ENCODE measurements around the gene MMS22L.

MMS22L gene

DNA sequence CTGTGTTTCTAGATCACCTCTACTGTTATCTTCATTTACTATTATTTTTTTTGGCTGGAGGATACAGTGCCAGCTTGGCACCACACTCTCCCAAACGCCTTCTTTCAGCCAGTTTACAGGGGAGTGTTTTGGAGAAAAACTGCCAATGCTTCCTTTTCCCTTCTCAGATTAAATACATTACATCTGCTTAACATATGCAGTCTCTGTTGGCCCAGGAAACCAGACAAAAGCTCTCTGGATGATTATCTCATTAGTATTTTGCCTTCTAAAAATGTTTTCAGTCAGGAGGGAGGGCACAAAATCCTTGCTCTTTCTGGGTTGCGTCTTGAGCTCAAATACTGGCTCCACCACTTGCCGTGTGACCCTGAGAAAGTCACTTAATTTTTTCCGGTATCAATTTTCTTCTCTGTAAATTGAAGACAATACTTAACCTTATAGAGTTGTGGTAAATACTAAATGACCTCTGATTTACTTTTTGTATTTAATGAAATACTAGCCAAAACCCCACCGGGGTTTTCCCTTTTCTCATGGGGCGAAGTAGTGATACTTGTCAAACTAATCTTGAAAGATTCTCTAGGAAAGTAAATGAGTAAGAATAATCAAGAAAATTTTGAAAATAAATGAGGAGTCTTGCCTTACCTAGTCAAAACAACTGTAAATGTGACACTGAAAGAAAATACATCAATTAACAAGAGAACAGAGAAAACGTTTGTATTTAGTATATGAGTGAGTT lies 146.2 kb downstream of the MMS22L start:
- no peak for DNase-seq

DNA sequence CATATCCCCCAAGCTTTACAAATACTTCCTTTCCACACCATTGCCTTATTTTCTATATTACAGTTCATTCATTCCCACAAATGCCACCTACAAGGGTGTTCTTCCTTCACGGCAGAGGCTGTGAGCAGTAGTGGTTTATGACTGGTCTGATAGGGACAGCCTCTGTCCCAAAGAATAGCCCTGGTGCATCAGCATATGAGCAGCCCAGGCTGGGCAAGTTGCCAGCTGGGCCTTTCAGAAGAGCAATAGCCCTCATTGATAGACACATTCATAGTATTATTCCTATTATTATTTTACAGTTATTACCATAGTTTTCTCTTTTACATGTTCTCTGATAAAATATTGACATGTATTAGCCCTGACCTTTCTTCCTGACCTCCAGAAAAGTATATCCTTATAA lies 149.9 kb downstream of the MMS22L start:
- no peak for DNase-seq

DNA sequence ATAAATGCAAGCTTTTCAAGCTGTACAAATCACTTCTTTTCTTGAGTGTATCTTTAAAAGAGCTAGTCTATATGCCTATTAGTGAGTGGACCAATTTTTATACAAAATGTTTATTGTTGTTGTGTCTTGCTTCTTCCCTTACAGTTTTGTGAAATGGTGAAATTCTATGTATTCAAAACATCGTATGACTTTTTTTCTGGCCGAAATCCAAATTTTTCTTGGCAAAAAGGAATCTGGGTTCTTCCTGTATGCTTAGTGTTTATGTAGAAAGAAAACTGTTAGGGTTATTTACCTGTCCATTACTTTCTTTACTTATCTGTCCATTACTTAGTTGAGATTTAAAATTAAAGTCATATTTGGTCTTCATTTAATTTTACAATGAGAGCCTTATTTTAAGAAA lies 153.9 kb downstream of the MMS22L start:
- DNase-seq = no peak

DNA sequence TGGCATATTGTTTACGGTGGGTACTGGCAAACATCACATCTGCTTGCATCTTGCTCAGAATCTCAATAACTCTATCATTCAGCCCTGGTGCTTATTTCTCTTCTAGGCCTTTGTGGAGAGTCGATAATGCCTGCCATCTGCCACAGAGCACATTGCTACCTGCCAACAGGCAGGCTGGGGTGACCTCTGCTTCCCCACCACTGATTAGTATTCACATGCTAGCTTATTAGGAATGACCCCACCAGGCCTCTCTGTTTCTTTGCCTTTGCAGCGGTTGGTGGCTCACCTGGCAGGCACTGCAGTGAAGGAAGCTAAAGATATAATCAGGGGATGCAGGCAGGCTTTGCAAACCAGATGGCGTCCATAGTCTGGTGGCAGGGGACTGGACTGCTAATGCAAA lies 154.5 kb downstream of the MMS22L start:
- DNase-seq = no peak

DNA sequence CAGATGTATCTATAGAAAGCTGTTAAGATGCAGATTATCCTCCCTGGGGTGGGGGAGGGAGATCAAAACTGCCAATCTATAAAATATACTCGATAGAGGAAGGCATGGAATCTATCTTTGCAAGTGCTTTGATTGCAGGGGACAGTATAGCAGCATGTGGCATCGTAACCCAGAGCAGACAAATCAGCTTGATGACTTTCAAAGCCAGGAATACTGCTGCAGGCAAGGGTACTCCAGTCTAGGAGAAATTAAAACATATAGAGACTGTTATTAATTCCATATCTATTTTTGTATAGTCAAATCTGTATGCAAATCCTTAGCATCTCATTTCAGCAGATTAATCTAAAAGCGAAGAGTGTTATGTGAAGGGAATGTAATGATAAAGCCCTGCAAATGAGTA lies 159.4 kb downstream of the MMS22L start:
- DNase-seq = no peak

DNA sequence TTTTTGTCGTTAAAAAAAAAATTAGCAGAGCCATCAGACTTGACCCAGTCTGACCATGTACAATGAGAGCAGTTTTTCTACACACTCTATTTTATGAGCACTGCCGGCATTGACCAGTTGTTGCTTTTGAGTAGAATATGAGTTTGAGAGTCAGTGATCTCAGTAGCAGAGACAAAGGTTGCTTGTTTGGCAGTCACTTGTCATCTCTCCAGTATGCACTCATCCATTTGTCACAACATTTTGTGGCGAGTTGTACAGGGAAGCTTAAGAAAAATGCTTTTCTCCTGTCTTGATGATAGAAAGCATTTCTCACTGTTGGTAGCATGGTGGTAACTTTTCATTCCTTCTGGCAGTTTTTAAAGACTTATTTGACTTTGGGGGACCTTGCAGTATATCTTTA lies 159.9 kb downstream of the MMS22L start:
- no peak for DNase-seq

DNA sequence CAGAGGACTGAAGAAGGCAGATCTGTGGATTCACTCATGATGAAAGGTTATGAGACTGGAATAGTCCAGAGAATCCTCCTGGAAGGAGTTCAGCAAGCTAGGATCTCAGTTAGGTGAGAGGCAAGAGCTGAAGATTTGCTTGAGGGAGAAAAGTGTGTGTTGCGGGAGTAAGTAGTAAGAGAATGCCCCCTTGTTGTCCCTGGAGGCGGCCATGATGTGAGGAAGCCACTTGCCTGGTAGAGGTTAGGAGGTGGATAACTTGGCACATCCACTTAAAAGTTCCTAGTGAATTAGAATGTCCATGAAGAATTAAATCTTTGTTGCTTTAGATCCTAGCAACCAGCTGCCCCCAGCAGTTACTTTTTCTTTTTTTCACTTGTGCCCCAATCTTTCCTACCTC lies 162.5 kb downstream of the MMS22L start:
- DNase-seq = no peak

DNA sequence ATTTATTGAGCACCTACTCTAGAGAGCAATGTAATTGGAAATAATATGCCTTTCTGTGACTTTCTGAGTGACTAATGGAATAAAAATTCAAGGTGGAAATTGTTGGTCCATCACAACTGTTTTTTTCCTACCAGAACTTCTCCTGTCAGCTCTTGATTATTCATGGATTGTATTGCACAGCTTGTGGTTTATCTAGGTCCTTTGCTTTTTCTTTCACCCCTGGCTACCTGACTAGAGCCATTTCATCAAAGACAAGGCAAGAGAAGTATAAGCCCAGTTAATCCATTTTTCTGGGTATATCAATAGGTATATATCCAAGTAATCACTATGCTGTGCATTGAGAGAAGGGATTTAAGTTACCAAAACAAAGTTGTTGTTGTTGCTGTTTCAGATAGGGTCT lies 168.4 kb downstream of the MMS22L start:
- DNase-seq = no peak

DNA sequence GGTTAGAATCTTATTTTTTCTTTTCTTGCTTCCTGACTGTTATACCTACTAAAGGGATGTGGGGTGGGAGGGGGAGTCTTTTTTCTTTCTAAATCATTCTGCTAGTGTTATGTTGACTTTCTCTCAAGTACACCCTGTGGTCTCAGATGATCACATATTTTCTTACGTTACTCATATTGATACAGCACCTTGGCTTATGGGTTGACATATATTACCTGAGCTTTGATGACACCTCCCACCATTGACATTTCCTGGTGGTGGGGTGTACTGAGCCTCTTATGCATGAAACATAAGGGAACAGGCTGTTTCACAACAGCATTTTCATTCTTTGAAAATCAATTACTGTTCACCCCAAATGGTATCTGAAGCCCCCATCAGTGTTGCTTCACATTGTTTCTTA lies 169.8 kb downstream of the MMS22L start:
- DNase-seq = no peak

DNA sequence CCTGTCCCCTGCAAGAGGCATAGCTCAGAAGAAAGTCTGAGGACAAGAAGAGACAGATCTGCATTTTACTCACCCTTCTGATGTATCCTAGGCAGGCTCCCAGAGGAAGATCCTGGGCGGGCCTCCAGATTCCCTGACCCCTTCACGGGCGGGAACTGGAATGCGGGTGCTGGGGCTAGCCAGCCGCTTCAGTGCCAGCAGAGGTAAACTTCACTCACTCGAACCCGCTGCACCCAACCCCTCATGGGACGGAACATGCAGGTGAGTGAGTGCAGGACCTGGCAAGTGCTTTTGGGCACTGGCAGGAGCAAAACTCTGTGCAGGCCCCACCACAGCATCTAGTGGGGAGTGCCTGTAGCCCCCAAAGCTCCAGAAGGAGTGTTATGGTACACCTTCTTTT lies 171.8 kb downstream of the MMS22L start:
- DNase-seq = no peak

DNA sequence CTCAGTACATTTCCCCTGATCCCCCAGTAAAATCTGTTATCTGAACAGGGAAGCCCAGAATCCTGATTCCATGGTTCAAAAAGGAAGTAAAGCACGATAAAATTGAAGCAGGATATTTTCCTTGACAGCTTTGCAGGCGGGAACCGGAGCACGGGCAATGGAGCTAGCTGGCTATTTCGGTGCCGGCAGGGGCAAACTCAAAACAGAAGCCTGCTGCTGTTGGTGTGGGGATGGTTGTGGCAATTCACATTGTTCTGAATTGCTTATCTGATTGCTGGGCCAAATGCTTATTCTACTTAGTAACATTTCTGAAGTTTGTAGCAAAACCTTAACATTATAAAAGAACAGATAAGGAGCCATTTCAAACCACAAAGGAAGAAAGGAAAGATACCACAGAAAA lies 172.4 kb downstream of the MMS22L start:
- DNase-seq = no peak

DNA sequence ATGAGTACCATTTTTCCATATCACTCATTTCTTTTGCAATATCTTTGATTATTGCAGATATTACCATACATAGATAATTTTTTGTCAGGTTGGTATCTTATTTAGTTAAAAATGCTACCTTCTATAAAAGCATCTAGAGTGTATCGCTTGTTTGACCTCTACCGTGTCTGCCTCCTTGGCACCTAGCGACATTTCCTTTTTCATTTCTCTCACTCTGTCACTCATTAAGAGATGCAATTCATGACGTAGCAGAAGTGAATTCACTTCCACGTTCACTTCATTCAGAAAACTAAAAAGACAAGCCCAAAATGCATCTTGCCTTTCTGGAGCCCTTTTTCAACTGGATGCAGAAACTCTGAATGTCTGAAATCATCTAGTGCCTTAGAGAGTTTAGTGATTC lies 172.9 kb downstream of the MMS22L start:
- DNase-seq = no peak

DNA sequence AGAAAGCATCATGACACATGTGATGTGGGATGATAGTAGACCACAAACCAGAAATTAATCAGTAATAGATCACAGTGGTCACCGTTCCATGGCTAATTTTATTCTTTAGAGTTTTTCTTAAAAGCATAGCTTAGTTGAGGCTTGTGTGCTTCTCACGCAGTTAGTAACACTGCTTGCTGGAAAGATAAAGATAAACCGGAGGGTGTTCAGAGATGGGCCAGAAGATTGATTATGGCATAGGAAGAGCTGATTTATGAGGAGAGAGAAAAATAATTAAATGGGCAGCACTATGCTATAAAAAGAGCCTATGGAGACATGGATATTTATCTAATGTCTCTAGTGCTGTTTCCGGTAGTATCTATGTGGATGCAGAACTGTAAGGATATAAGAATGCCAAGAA lies 173.6 kb downstream of the MMS22L start:
- DNase-seq = no peak

DNA sequence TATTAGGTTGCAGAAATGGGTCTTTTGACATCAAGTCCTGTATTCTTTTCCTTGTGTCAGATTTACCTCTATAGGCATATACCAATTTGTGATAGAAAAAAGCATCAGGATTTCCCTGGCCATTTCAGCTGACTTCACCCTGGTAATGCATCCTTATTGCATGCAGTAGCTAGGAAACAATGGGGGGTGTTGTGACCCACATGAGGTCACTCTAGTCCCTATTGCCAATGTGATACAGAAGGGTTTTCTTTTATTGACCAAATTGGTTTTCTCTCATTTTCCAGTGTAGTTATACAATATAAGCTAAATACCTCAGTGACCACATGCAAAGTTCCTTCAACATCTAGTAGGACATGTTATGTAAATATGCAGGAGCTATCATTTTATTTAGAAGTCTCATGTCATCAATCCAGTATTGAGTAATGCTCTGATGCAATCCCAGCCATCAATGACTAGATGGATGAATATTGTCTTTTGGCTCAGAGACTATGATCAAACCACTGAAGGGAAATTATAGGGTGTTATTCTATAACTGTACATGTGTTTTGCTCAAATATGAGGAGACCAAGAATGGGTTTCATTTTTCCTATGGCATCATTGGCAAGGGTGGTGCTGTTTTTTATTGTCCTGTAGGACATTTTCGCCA lies 180.7 kb downstream of the MMS22L start:
- DNase-seq = no peak

DNA sequence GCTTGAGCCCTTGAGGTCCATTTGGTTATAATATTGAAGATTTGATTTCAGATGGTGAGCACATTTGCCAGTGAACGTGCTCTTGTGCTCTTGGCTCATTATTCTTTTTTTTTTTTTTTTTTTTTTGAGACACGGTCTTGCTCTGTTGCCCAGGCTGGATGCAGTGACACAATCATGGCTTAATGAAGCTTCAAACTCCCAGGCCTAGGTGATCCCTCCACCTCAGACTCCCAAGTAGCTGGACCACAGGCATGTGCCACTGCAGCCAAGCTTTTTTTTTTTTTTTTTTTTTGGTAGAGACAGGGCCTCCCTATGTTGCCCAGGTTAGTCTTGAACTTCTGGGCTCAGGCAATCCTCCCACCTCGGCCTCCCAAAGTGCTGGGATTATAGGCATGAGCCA lies 182.3 kb downstream of the MMS22L start:
- DNase-seq = no peak

DNA sequence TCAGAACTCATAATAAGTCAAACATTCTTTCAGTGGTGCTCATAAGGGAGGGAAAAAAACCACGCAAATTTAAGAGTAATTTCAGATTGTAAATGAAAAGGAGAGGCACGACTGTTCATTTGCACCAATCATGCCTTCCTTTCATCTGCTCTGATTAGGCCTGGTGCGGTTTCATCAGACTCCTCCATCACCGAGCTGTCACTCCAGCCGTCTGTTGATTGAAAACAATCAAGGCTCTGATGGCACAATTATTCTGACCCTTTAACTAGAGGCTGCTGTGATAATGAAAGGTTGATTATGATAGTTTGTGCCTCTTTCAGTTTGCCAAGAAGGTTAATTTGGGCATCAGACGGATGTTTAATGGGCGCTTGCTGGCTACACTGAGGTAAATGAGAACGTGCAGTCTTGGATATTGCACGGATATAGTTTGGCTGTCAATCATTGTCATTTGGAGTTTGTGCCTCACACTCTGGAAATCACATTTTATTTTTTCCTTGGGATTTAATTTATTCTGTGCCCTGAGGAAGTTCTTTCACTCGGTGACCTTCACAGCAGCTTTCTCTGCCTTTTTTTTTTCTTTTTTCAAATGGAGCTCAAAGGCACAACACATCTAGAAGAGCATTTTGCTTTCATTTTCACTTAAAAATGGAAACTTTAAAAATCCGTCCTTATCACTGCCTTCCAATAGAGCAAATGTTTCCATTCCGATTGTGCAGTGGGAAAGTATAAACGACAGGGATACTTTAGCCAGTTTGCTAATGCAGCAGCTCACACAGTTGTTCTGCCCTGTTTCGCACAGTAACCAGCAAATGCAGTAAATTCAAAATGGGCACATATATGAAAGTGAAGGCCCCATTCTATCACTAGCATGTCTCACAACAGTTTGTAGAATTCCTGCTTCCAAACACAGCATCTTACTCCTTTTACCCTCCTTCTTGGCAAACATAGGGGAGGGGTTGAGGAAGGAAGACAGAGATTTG lies 185.7 kb downstream of the MMS22L start:
- DNase-seq = no peak

DNA sequence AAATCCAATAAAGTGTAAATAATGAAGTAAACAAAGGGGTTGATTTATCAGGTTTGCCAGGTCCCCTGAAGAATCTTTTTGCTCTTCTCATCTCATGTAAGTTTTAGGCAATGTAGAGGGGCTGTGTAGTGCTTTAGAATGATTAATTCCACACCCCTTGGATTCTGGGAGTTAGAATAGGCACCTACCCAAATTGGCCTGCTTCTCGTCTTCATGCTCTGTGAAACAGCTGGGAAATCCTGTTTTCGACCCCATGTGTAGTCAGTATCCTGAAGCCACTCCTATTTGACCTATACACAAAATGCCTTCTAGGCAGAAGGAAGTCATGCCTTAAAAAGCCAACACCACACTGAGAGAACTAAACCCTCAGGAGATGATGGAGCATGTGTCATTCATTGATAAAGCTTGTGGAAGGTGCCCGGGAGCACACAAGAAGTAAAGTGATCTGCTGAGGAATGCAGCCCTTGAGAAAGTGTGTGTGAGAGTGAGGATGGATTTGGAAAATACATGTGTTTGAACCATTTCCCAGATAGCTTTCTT lies 187.6 kb downstream of the MMS22L start:
- no peak for DNase-seq

DNA sequence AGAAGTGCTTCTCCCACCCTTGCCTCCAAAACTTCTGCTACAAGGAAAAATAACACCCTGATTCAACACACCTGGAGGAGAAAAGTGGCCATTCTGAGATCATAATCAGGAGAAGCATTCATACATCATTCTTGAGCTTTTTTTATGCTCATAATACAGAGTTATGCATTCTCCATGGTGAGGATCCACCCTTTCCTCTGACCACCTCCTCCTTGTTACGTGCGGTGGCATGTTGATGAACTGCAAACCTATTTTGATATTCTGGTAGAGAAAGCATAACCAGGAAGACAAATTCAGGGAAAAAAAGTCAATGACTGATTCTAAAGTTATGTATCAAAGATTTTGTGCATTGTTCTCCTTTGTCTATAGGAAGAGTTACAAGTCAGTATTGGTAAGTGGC lies 188.6 kb downstream of the MMS22L start:
- DNase-seq = no peak

DNA sequence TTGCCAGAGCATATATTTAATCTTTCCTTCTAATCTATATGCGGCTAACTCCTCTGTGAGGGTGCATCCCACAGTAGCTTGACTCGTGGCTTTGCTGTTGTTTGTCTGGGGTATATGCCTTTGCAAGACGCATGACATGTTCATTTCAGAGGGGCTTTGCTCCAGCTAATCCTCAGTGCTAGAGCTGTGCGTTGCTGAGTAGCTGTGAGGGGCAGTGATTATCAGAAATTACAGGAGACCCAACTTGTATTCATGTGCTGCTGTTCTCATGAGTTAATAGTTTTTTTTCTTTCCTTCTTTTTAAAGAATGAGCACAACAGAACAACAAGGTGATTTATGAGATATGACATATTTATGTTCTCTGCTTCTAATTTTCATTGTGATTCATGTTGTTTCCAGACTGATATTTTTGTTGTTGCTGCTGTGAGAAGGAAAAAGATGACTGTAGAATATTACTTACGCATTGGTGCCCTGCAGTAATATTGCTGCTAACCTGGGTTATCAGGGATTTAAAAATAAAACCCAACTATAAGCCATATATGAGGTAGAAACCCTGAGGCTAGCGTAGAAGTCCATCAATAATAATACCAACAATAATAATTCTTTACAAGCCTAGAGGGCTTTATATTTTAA lies 190.2 kb downstream of the MMS22L start:
- no peak for DNase-seq
